Measurements from ENCODE around the gene PKM.

PKM gene

DNA sequence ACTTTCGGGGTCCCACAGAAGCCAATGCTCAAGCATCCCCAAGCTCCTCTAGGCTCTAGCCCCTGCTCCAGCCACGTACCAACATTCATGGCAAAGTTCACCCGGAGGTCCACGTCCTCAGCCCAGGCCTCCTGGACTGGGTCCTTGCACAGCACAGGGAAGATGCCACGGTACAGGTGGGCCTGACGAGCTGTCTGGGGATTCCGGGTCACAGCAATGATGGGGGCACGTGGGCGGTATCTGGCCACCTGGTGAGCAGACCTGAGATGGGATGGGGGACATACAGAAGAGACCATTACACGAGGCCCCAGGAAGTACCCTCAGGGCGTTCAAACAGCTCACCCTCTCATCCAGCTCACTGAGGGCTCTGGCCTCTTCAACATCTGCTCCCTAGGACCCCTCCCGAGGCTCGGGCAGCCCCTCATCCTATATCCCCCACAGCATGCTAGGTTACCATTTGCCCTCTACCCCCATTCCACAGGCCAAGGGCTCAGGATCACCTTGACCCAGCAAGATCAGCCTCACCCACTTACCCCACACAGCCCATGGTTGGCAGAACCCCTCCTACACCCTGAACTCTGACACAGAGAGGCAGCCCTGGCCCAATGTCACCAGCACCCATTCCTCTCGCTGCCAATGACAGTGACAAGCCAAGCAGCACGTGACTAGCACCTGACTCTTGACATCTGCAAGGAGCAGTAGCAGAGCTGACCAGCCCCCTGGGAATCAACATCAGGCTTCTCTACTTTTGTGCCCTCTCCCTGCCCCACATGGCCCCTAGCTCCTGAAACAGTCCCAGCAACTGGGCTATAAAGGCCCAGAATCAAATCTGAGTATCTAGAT is 30.4 kb downstream of the PKM start:
- no peak for DNase-seq (ENCODE audit: low read depth)

DNA sequence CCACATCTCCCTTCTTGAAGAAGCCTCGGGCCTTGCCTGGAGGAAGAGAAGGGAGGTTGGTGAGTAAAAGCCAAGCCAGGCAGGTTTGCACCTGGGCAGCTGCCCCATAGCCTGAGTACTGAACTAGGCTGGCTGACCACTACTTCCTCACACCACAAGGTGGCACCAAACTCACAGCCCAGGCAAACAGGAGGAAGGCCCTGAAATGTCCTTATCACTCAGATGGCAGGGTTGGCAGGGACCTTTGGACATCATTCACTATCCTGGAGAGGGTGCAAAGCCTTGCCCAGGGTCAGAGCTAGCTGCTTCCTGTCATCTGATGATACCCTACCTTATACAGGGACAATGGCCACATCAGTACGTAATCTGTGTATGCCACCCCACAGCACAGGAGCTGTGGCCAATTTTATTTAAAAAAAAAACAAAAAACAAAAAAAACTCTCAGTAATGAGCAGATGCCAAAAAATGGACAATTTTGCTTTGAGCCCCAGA is 31.2 kb downstream of the PKM start:
- no peak for DNase-seq (ENCODE audit: low read depth)

DNA sequence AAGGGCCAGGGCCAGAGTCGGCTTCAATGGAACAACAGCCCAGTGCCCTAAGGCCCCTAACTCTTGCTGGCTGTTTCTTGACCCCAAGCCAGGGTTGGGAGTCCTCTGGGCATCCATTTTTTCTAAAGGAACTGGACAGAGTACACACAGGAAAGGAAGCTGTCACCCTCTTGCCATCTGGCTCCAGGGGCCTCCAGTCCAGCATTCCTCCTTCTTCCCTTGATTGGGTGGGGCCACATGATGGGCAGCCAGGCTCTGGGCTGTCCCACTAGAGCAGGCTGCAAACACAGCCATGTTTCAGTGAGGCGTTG is 31.8 kb downstream of the PKM start:
- DNase-seq (ENCODE audit: low read depth): no peak

GRCh38 chr15:72198356-72199204 is 32.4 kb downstream of the PKM start:
- no peak for DNase-seq (ENCODE audit: low read depth)

DNA sequence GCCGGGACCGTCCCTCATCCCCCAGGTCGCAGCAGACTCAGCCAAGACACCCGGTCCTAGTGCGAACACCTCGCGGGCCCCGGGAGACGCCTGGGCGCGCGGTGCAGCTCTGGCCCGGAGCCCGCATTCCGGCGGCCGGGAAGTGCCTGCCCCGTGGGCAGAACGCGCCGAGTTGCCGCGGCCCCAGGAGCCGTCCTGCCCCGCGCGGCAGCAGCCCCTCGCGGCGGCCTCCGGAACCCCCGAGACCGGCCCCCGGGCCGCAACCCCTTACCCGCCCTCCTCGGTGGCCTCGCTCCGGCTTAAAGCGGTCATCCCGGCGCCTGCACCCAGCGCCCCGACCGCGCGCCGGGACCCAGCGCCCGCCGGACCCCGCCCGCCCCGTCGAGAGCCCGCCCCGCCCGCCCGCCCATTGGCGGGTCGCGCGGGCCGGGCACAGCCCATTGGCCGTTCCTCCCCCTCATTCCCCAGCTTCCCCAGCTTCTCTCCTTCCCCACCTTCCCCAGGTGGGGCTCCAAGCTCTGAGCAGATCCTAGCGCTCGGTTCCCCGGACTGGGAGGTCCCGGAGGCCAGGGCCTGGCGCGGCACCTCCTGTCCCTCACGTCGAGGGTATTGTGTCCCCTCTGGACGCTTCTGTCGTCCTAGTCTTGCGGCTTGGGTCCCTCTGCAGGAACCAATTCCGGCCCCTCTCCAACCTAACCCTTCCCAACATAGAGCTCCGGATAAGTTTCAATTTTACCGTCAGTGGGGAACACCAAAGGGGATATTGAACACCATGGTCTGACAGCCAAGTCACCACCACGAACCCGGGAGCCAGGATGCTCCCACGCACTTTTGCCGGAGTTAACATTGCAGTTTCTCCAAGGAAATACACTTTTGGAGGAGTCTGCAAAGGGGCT is 33.3 kb downstream of the PKM start, which contains the start of gene GRAMD2A:
TSS of gene GRAMD2A (minus strand) at position 328 of the 896 bp plus-strand sequence.
- DNase-seq (ENCODE audit: low read depth): no peak

- DNase-seq (ENCODE audit: low read depth): no peak
Observed at GRCh38 chr15:72197041-72197459, 33.9 kb downstream of the PKM start.

DNA sequence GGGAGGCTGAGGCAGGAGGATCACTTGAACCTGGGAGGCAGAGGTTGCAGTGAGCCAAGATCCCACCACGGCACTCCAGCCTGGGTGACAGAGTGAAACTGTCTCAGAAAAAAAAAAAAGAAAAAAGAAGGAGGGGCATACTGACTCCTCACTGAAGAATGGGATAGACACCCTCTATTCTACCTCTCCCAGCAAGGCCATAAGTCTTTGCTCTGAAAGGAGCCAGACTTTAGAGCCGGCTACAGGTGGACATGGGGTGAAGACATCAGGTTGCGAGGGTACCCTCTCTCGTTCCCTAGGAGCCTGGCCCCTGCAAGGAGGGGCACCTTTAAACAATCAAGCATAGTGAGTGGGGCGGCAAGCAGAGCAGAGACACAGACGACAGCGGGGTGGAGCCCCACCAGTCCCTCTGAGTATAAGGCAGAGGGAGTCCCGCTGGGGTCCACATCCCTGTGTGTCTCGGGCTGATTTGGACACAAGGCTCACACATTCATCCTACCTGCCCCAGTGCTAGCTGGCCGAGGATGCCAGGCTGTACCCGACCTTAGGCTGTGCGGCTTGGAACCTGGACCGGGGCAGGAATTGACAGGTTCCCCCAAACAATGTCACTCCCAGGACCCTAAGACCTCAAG is 34.5 kb downstream of the PKM start:
- no peak for DNase-seq (ENCODE audit: low read depth)

DNA sequence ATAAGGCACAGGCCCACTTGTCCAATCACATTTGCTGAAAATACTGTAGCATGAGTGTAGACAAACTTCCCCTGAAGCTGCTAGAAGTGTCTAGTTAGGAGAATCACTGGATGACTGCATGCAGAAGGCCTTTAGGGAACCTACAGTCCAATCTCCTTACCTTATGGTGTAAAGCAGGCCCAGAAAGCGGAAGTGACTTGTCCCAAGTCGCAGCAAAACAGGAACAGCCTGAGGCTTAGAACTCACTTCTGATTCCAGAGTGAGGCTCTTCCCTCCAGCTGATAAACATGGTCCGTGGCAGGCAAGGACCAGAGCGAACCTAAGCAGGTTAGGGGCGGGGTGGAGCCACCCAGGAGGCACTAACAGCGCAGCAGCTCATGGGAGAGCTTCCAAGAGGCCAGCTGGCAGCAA is 35.9 kb downstream of the PKM start:
- DNase-seq (ENCODE audit: low read depth): no peak

- DNase-seq (ENCODE audit: low read depth): no peak
Observed at GRCh38 chr15:72193836-72194396, 37.1 kb downstream of the PKM start.

DNA sequence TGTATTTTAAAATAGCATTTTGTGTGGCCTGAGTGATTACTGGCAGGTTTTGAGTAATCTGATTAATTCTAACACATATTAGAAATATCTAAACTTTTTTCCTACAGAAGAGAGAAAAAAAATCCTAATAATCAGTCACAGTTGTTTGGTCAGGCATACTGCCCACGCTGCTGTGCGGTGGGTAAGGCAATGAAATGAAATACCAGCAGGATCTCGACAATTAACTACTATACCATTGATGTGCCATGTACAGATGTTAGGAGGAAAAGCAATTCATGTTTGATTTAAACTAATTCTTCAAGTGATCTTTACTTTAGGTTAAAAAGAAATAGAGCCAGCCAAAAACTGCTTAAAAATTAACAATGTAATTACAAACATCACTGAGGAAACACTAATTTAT is 38.6 kb downstream of the PKM start:
- no peak for DNase-seq (ENCODE audit: low read depth)

DNA sequence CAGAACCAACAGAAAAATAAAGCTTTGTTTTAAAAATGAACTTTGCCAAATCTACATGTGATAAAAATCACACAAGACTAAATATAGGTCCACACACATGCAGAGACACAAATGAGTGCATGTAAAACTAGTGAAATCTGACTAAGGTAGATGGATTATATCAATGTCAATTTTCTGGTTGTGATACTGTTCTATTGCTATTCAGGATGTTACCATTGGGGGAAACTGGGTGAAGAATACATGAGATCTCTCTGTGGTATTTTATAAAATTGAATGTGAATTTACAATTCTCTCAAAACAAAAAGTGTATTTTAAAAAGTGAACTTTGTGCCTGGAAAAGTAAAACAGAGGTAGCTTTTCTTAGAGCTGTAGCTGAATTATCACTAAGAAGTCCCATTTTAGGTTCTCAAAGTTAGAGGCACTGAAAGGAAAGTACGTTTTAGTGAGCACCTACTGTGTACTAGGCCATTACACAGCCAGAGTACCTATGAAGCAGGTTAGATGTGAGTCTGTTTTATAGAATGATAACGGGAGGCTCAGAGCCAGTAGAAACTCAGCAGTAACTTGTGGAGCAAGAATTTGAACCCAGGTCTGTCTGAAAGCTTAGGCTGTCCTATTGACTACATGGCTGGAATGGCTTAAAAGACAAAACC is 41.6 kb downstream of the PKM start:
- no peak for DNase-seq (ENCODE audit: low read depth)

DNA sequence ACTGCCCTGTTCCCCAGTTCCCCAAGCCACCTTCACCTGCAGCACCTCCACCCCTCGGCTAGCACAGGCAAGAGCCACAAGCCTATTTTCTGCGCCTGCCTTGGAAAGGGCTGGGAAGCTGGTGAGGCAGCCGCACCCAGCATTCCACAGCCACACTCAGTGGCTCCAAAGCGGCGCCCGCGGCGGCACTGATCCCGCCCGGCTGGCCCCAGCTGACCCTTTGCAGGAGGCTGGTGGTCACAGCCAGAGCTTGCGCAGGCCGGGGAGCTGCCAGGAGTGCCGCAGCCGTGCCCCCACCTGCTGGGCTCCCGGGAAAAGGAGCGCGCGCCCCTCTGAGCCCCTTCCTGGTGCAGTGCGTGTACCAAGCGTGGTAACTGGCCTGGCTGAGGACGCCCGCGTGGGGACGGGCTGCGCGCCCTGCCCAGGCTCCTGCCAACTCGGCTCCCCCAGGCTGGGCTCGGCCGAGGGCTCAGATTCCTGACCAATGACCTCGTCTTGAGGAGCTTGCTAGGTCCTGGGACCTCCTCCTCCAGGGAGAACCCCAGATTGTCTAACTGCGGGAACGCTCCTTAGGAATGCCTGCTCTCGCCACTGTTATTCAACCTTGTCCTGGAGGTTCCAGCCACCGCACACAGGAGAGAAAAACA is 46.7 kb downstream of the PKM start:
- DNase-seq (ENCODE audit: low read depth): no peak

- no peak for DNase-seq (ENCODE audit: low read depth)
Observed at GRCh38 chr15:72183781-72184164, 47.2 kb downstream of the PKM start.

- DNase-seq (ENCODE audit: low read depth): no peak
Observed at GRCh38 chr15:72182673-72183072, 48.3 kb downstream of the PKM start.

- DNase-seq (ENCODE audit: low read depth): no peak
Observed at GRCh38 chr15:72182244-72182643, 48.7 kb downstream of the PKM start.

- DNase-seq (ENCODE audit: low read depth): no peak
Observed at GRCh38 chr15:72180761-72181324, 50.1 kb downstream of the PKM start.

GRCh38 chr15:72179950-72180581 is 50.9 kb downstream of the PKM start:
- no peak for DNase-seq (ENCODE audit: low read depth)

GRCh38 chr15:72178976-72179585 is 51.9 kb downstream of the PKM start:
- DNase-seq (ENCODE audit: low read depth): no peak

GRCh38 chr15:72176743-72177142 is 54.2 kb downstream of the PKM start:
- no peak for DNase-seq (ENCODE audit: low read depth)

Measured in HS-27A (cell line).